HCT116 (cell line): Measurements from ENCODE around the gene LMO2.

Source experiments
- EGR1 ChIP-seq: IDR thresholded peaks from 2 replicates; pipeline ENCODE4 v1.6.1; 2012; ENCODE audit warnings: low read depth
- EZH2 ChIP-seq: fragments of 200-600 bp; sonication (generic); IDR thresholded peaks from 2 replicates; pipeline ENCODE4 v1.6.1; 2017; ENCODE audit warnings: antibody characterized with exemption, mixed run types
- EZH2phosphoT487 ChIP-seq: fragments of 200-600 bp; IDR thresholded peaks from 2 replicates; pipeline ENCODE4 v1.6.1; 2018; ENCODE audit warnings: antibody characterized with exemption, borderline replicate concordance
- FOSL1 ChIP-seq: IDR thresholded peaks from 2 replicates; pipeline ENCODE4 v1.6.1; 2012; ENCODE audit warnings: low read depth
- POLR2A ChIP-seq: IDR thresholded peaks from 2 replicates; pipeline ENCODE4 v1.7.0; 2011; ENCODE audit warnings: borderline replicate concordance; ENCODE audit not compliant: insufficient read depth, insufficient read length; ENCODE audit errors: extremely low read depth
- POLR2AphosphoS5 ChIP-seq: IDR thresholded peaks from 2 replicates; pipeline ENCODE4 v1.6.1; 2011; ENCODE audit warnings: mild to moderate bottlenecking, low read depth, low read length, moderate library complexity
- RAD21 ChIP-seq: IDR thresholded peaks from 2 replicates; pipeline ENCODE4 v1.6.1; 2012; ENCODE audit warnings: low read depth, mild to moderate bottlenecking
- SP1 ChIP-seq: IDR thresholded peaks from 2 replicates; pipeline ENCODE4 v1.6.1; 2012; ENCODE audit warnings: low read depth
- YY1 ChIP-seq: IDR thresholded peaks from 2 replicates; pipeline ENCODE4 v1.6.1; 2011; ENCODE audit warnings: low read length, low read depth, moderate library complexity, mild to moderate bottlenecking; ENCODE audit not compliant: insufficient replicate concordance; ENCODE audit errors: extremely low read depth
- ZFX ChIP-seq: fragments of 450-650 bp; IDR thresholded peaks from 2 replicates; pipeline ENCODE4 v1.6.1; 2017
- ZNF274 ChIP-seq: fragments of 200-500 bp; sonication (Bioruptor generic); IDR thresholded peaks from 2 replicates; pipeline ENCODE4 v1.6.1; 2014; ENCODE audit warnings: mild to moderate bottlenecking, low read depth, low read length, inconsistent platforms
- TF ChIP-seq, protein P1 (sequence below), 3 experiments: fragments of 200-600 bp in 1 of 3; sonication (generic) in 1 of 3; IDR thresholded peaks in 2 of 3; conservative IDR thresholded peaks in 1 of 3; 2 replicates each; pipeline ENCODE4 v1.5.1; 2012 to 2017; ENCODE audit warnings: low read depth in 2 of 3, low read length in 2 of 3, antibody characterized with exemption in 1 of 3, borderline replicate concordance in 1 of 3, control low read depth in 1 of 3, mild to moderate bottlenecking in 1 of 3, mixed read lengths in 1 of 3, mixed run types in 1 of 3, moderate library complexity in 1 of 3; ENCODE audit not compliant: insufficient read depth in 1 of 3

DNA sequence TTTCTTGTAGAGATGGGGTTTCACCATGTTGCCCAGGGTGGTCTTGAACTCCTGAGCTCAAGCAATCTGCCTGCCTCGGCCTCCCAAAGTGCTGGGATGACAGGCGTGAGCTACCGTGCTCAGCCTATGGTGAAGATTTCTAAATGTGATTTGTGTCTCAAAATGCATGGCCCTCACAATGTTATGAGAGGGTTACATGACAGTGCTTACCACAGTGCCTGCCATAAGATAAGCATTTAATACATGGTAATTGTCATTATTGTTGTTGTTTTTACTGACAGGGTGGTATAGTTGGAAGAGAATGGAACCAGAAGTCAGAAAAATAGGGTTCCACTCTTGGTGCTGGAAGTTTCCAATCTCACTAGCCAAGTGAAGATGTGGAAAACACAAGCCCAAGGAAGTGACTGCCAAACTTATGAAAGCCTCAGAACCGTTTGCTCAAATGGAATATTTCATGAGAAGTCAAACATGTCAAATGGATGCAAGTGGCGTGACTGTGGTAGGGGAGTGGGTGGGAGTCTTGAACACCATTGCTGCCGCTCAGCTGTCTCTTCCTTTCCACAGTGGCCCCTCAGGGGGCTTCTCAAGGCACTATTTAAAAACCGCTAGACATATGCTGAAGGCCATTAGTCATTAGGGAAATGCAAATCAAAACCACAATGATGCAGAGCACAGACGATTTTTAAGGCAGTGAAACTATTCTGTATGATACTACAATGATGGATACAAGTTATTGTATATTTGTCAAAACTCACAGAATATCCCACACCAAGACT lies 29.1 kb upstream of the LMO2 start:
- TF ChIP-seq, protein P1, sequence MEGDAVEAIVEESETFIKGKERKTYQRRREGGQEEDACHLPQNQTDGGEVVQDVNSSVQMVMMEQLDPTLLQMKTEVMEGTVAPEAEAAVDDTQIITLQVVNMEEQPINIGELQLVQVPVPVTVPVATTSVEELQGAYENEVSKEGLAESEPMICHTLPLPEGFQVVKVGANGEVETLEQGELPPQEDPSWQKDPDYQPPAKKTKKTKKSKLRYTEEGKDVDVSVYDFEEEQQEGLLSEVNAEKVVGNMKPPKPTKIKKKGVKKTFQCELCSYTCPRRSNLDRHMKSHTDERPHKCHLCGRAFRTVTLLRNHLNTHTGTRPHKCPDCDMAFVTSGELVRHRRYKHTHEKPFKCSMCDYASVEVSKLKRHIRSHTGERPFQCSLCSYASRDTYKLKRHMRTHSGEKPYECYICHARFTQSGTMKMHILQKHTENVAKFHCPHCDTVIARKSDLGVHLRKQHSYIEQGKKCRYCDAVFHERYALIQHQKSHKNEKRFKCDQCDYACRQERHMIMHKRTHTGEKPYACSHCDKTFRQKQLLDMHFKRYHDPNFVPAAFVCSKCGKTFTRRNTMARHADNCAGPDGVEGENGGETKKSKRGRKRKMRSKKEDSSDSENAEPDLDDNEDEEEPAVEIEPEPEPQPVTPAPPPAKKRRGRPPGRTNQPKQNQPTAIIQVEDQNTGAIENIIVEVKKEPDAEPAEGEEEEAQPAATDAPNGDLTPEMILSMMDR (IDR thresholded peaks at IDR 0.05 in 2 of 3, conservative IDR thresholded peaks at IDR 0.05 in 1 of 3; ENCODE audit: borderline replicate concordance in 1 of 3, insufficient read depth in 1 of 3, low read depth in 2 of 3, low read length in 2 of 3), result no peak
- no peak for TF ChIP-seq POLR2AphosphoS5
- no peak for TF ChIP-seq EZH2
- TF ChIP-seq ZFX, result no peak
- no peak for TF ChIP-seq EZH2phosphoT487
- TF ChIP-seq POLR2A, result no peak
- TF ChIP-seq YY1, result no peak
- no peak for TF ChIP-seq FOSL1
- no peak for TF ChIP-seq RAD21
- TF ChIP-seq EGR1, result no peak
- TF ChIP-seq ZNF274, result no peak
- TF ChIP-seq SP1, result no peak
